A673 (cell line): ENCODE data around the gene ZFPL1.

Source experiments
- EZH2 ChIP-seq: fragments of 200-600 bp; sonication (generic); IDR thresholded peaks from 2 replicates; pipeline ENCODE4 v1.6.1; 2017; ENCODE audit warnings: borderline replicate concordance, low read depth, mild to moderate bottlenecking, mixed read lengths, antibody characterized with exemption, low read length; ENCODE audit not compliant: poor library complexity, severe bottlenecking
- TF ChIP-seq, protein P1 (sequence below): fragments of 300-800, 200-600 bp; sonication (generic); conservative IDR thresholded peaks from 2 replicates; pipeline ENCODE4 v1.5.1; 2017; ENCODE audit warnings: low read depth, mild to moderate bottlenecking, antibody characterized with exemption, low read length, moderate library complexity, mixed read lengths

DNA sequence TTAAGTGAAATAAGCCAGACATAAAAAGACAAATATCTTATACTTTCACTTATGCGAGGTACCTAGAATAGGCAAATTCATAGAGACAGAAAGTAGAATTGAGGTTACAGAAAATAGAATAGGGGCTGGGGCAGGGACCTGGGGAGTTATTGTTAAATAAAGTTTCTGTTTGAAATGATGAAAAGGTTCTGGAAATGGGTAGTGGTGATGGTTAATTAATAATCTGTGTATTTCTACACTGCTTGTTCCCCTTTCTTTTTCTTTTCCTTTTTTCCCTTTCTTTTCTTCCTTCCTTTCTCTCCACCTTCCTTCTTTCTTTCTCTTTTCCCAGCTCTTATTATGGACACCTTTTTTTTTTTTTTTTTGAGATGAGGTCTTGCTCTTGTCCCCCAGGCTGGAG, 28.5 kb upstream of the ZFPL1 start:
- TF ChIP-seq, protein P1, sequence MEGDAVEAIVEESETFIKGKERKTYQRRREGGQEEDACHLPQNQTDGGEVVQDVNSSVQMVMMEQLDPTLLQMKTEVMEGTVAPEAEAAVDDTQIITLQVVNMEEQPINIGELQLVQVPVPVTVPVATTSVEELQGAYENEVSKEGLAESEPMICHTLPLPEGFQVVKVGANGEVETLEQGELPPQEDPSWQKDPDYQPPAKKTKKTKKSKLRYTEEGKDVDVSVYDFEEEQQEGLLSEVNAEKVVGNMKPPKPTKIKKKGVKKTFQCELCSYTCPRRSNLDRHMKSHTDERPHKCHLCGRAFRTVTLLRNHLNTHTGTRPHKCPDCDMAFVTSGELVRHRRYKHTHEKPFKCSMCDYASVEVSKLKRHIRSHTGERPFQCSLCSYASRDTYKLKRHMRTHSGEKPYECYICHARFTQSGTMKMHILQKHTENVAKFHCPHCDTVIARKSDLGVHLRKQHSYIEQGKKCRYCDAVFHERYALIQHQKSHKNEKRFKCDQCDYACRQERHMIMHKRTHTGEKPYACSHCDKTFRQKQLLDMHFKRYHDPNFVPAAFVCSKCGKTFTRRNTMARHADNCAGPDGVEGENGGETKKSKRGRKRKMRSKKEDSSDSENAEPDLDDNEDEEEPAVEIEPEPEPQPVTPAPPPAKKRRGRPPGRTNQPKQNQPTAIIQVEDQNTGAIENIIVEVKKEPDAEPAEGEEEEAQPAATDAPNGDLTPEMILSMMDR: no peak
- TF ChIP-seq EZH2: no peak
